GM12865 (cell line): ENCODE measurements around the gene GNAS.

Experiments used
- DNase-seq: peaks from one replicate; pipeline ENCODE4 v3.0.0; 2010; ENCODE audit warnings: low read depth
- H3K4me3 ChIP-seq: 2 replicates; pipeline ENCODE4 v1.5.1; 2011; ENCODE audit warnings: mild to moderate bottlenecking, low read depth, low read length, control low read depth
- TF ChIP-seq, protein P1 (sequence below): IDR thresholded peaks from 2 replicates; pipeline ENCODE4 v1.5.1; 2011; ENCODE audit warnings: low read length, control low read depth, low read depth, inconsistent platforms; ENCODE audit not compliant: insufficient read depth; ENCODE audit errors: missing control alignments

GNAS gene

GRCh38 chr20:58863044-58863790 lies 10.7 kb downstream of the GNAS start:
- no peak overlapping the region for H3K4me3 ChIP-seq
- DNase-seq, result no peak
- TF ChIP-seq, protein P1, sequence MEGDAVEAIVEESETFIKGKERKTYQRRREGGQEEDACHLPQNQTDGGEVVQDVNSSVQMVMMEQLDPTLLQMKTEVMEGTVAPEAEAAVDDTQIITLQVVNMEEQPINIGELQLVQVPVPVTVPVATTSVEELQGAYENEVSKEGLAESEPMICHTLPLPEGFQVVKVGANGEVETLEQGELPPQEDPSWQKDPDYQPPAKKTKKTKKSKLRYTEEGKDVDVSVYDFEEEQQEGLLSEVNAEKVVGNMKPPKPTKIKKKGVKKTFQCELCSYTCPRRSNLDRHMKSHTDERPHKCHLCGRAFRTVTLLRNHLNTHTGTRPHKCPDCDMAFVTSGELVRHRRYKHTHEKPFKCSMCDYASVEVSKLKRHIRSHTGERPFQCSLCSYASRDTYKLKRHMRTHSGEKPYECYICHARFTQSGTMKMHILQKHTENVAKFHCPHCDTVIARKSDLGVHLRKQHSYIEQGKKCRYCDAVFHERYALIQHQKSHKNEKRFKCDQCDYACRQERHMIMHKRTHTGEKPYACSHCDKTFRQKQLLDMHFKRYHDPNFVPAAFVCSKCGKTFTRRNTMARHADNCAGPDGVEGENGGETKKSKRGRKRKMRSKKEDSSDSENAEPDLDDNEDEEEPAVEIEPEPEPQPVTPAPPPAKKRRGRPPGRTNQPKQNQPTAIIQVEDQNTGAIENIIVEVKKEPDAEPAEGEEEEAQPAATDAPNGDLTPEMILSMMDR, result no peak

- DNase-seq, result peak; percentile 41
- TF ChIP-seq, protein P1, result peak; percentile 38
- H3K4me3 ChIP-seq, result no peak overlapping the region
These were observed 11.8 kb downstream of the GNAS start for GRCh38 chr20:58864346-58864745.

GRCh38 chr20:58865843-58866242 lies 13.3 kb downstream of the GNAS start:
- no peak overlapping the region for H3K4me3 ChIP-seq
- DNase-seq, result no peak
- TF ChIP-seq, protein P1, result no peak

DNA sequence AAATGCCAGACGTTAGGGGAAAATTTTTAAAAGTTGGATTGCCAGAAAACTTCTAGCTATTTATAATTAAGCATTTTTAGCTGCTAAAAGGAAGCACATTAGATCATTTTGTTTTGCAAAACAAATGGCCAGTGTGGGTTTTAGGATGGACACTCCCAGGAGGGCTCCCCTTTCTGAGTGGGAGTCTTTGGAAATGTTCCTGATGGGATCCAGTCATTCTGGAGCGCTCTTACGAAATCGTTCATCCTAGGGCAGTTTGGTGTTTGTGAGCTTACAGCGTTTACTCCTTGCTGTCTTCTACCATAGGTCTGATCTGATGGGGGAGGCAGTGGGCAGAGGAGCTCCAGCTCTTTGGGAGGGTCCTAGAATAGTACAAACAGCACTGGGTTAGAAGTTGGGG lies 14.7 kb downstream of the GNAS start:
- TF ChIP-seq, protein P1, result no peak
- H3K4me3 ChIP-seq, result no peak overlapping the region
- no peak for DNase-seq

- H3K4me3 ChIP-seq, result no peak overlapping the region
- DNase-seq, result peak; percentile 29
These were observed 16.3 kb downstream of the GNAS start for GRCh38 chr20:58868795-58869194.

GRCh38 chr20:58869662-58870227 lies 17.2 kb downstream of the GNAS start:
- H3K4me3 ChIP-seq, result no peak overlapping the region
- DNase-seq, result no peak

More at GRCh38 chr20:58868795-58869194, 16.3 kb downstream of the GNAS start:
- TF ChIP-seq, protein P1, result peak; percentile 36

More at GRCh38 chr20:58869662-58870227, 17.2 kb downstream of the GNAS start:
- TF ChIP-seq, protein P1, result no peak
